ENCODE results near the gene ZP3.
"Not testable (repeated sequence)": the region's sequence is repeated elsewhere in the genome, so short reads cannot be mapped to it uniquely, and the experiment has no call there.

The ZP3 gene

GRCh38 chr7:76407718-76408117 is 17.0 kb upstream of the ZP3 start:
- no peak for FAIRE-seq

- no peak for FAIRE-seq
Observed at GRCh38 chr7:76408121-76408560, 16.6 kb upstream of the ZP3 start.

DNA sequence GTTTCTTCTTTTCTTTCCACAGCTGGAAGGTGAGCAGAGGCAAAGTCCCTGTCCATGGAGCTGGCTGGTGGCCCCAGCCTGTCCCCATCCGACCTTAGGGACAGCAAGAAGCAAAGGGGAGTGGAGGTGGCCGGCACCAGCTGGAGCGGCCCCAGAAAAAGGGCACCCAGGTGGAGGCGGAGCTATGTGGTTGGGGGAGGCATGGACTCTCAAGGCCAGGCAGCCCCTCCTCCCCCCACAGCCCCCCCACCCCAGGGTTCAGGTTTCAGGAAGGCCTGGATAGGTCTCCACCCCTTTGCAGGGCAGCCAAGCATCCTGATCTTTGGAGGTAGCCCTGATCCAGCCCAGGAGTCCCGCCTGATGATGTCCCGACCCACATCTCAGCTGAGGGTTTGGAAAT is 15.2 kb upstream of the ZP3 start, which contains the start of gene SSC4D:
Gene SSC4D, minus strand, starts transcription at position 161 of the 400 bp plus-strand sequence. CDS start 5,258 bp downstream, outside the sequence.
- FAIRE-seq: no peak

DNA sequence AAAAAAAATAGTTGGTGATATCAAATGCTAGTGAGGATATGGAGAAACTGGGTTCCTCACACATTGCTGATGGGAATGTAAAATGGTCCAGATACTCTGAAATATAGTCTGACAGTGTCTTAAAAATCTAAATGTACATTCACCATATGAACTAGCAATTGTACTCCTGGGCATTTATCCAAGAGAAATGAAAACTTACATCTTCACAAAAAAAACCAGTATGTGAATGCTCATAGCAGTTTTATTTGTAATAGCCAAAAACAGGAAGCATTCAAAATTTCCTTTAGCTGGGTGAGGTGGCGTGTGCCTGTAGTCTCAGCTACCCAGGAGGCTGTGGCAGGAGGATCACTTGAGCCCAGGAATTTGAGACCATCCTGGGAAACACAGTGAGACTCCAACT is 13.1 kb upstream of the ZP3 start:
- no peak for FAIRE-seq

- no peak for FAIRE-seq
Observed at GRCh38 chr7:76412249-76412648, 12.5 kb upstream of the ZP3 start.

DNA sequence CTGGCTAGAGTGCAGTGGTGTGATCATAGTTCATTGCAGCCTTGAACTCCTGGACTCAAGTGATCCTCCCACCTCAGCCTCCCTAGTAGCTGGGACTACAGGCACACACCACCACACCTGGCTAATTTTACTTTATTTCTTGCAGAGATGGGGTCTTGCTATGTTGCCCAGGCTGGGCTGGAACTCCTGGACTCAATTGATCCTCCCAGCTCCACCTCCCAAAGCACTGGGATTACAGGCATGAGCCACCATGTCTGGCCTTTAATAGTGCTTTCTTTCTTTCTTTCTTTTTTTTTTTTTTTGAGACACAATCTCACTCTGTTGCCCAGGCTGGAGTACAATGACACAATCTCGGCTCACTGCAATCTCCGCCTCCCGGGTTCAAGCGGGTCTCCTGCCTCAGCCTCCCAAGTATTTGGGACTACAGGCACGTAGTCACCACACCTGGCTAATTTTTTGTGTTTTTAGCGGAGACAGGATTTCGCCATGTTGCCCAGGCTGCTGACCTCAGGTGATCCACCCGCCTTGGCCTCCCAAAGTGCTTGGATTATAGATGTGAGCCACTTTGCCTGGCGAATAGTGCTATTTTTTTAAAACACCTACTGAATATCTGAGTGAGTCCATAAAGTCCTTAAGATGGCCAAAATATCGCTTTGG is 7.0 kb upstream of the ZP3 start:
- not testable (repeated sequence) for FAIRE-seq

GRCh38 chr7:76421097-76421496 is 3.7 kb upstream of the ZP3 start:
- FAIRE-seq: not testable (repeated sequence)

- no peak for FAIRE-seq
Observed at GRCh38 chr7:76423666-76424412, 911 bp upstream of the ZP3 start.

GRCh38 chr7:76425156-76425555 is 406 bp downstream of the ZP3 start:
- no peak for FAIRE-seq

DNA sequence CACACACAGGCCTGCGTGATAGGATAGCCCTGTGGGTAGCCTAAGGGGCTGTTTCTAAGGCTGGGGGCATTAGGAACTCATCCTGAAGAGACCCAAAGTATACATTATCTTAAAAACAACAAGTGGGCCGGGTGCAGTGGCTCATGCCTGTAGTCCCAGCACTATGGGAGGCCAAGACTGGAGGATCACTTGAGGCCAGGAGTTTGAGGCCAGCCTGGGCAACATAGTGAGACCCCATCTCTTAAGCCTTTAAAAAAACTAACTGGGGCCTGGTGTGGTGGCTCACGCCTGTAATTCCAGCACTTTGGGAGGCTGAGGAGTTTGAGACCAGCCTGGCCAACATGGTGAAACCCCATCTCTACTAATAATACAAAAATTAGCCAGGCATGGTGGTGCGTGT is 808 bp downstream of the ZP3 start:
- FAIRE-seq: not testable (repeated sequence)

DNA sequence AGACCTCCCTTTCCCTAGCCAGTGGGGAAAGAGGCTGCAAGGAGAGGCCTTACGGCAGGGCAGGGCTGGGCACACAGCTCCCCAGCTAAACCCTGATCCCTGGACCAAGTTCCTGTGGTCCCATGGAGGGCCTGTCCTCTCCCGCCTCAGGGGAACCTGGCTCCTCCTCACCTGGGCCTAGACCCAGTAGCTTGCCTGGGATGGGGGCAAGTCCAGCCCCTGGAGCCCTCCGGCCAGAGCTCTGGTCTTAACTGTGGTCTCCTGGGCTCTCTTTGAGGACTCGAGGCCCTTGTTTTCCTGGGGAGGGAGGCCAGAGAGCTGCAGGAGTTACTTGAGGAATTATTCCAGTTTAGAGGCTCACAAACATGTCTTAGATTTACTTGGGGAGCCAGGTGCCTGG is 1.5 kb downstream of the ZP3 start:
- FAIRE-seq: no peak

- no peak for FAIRE-seq
Observed at GRCh38 chr7:76427635-76428034, 2.9 kb downstream of the ZP3 start.

DNA sequence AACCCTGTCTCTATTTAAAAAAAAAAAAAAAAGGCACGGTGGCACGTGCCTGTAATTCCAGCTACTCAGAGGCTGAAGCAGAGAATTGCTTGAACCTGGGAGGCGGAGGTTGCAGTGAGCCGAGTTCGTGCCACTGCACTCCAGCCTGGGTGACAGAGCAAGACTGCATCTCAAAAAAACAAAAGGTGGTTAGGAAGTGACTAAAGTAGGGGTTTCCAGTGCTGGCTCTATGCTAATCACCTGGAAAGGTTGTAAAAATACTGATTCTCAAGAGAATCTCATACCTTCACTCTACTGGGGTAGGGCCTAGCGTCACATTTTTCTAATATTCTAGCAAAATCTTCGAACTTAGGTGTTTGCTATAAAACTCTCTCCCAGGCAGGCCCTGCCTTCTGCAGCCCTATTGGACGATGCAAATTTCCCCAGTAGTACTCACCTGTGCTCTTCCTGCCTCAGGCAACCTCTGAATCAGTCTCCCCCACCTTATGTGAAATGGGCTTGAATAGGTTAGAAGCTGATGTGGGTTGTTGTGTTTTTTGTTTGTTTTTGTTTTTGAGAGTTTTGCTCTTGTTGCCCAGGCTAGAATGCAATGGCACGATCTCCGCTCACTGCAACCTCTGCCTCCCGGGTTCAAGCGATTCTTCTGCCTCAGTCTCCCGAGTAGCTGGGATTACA is 3.5 kb downstream of the ZP3 start:
- no peak for FAIRE-seq

GRCh38 chr7:76428868-76429805 is 4.4 kb downstream of the ZP3 start:
- no peak for FAIRE-seq

- no peak for FAIRE-seq
Observed at GRCh38 chr7:76430211-76430610, 5.5 kb downstream of the ZP3 start.

DNA sequence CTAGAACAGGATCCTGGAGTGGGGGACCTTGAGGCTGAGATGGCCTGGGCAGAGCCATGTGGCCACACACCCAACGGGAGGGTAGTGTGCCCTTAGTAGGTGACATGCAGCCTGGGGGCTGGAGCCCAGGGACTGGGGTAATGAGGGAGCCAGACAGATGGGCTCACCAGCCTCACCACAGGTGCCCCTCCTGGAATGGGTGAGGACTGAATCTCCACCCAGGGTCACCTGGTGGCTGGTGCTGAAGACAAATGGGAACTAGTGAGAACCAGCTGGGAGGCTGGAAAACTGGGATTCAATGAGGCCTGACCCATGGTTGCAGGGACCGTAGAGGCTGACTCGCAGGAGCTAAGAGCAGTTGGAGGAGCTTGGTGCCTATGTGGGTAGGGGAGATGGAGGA is 6.1 kb downstream of the ZP3 start:
- no peak for FAIRE-seq

GRCh38 chr7:76437873-76438272 is 13.1 kb downstream of the ZP3 start:
- FAIRE-seq: not testable (repeated sequence)

DNA sequence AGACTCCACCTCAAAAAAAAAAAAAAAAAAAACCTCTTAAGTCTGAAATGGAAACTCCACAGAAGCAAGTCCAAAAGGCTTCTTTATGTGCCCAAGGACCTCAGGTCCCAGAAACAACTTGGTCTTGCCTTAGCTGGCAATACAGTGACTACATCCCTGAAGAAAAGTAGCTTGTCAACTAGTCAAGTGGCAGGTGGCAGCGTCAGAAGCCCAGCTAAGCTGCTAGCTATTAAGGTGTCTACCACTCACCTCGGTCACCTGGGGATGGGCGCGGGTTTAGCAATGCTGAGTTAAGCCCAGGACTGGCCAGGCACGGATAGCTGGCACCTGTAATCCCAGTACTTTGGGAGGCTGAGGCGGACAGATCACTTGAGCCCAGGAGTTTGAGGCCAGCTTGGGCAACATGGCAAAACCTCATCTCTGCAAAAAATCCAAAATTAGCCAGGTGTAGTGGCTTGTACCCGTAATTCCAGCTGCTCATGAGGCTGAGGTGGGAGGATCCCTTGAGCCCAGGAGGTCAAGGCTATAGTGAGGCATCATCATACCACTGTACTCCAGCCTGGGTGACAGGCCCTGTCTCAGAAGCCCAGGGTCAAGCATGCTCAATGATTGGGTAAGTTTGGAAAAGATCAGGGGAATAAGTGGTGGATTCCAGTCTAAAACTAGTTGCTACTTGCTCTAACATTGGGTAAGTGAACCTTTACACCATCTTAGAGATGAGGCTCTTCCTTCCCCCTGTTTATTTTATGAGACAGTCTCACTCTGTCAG is 14.6 kb downstream of the ZP3 start:
- not testable (repeated sequence) for FAIRE-seq

GRCh38 chr7:76440404-76440803 is 15.7 kb downstream of the ZP3 start:
- FAIRE-seq: not testable (repeated sequence)

GRCh38 chr7:76441792-76442191 is 17.0 kb downstream of the ZP3 start:
- not testable (repeated sequence) for FAIRE-seq

GRCh38 chr7:76442664-76443446 is 18.1 kb downstream of the ZP3 start:
- FAIRE-seq: not testable (repeated sequence)
